Psoas muscle (tissue), 8 donors: ENCODE measurements around the gene HMSD. TPM values are rescaled to one million over a fixed set of nuclear protein-coding genes. Genes with fewer than 3 reads are reported as not detected.

Source experiments
- ATAC-seq, 4 donors: fragments of 200-7000 bp; cut with Tn5 transposase; one replicate each; pipeline ENCODE4 v1.9.1; 2020; ENCODE audit warnings: moderate library complexity in 3 of 4, mild to moderate bottlenecking in 2 of 4
- DNase-seq, 2 donors: peaks; one replicate each; pipeline ENCODE4 v3.0.0-alpha.2; 2020
- H3K27ac ChIP-seq: fragments of 200-600 bp; one replicate; pipeline ENCODE4 v1.8.0; 2022
- H3K27me3 ChIP-seq, 3 donors: fragments of 200-600 bp in 1 of 3; one replicate each; pipeline versions ENCODE4 v1.6.1 to v1.8.0; 2013 to 2022; ENCODE audit warnings: low read length in 2 of 3, mild to moderate bottlenecking in 2 of 3, moderate library complexity in 1 of 3; ENCODE audit not compliant: insufficient read depth in 3 of 3
- H3K36me3 ChIP-seq, 2 donors: fragments of 200-600 bp in 1 of 2; one replicate each; pipeline versions ENCODE4 v1.6.1 to v1.8.0; 2013 to 2022; ENCODE audit warnings: low read depth in 1 of 2, mild to moderate bottlenecking in 1 of 2, moderate library complexity in 1 of 2; ENCODE audit not compliant: insufficient read depth in 1 of 2
- H3K4me1 ChIP-seq: fragments of 200-600 bp; one replicate; pipeline ENCODE4 v1.8.0; 2022
- H3K4me3 ChIP-seq: fragments of 200-600 bp; one replicate; pipeline ENCODE4 v1.8.0; 2022; ENCODE audit warnings: mild to moderate bottlenecking
- H3K9me3 ChIP-seq: fragments of 200-600 bp; one replicate; pipeline ENCODE4 v1.8.0; 2022
- CTCF ChIP-seq: fragments of 200-600 bp; IDR thresholded peaks from one replicate; pipeline ENCODE4 v1.8.0; 2022; ENCODE audit warnings: antibody characterized with exemption
- WGBS, 3 donors: extraction: QIAGEN DNeasy Blood & Tissue Kit; methylation state at CpG; one replicate each; pipeline versions ENCODE4 v1.1.6 to v1.1.7; 2013; 5-methylcytosine and 5-hydroxymethylcytosine counted together
- intact Hi-C, 2 donors: fragments of 100-400 bp; cut with DNase I; formaldehyde crosslinking; loops; one replicate each; pipeline versions ENCODE4 v1.11.0 to v1.14.2; 2022
- polyA plus RNA-seq, 3 donors: library from polyadenylated mRNA; stranded (reverse); fragments of 200-250 nt; gene quantifications; one replicate each; pipeline ENCODE4 v1.2.3, GENCODE V29; 2013
- total RNA-seq, 4 donors: library from RNA; stranded (reverse); fragmentation: NEBNext Ultra II Directional in 2 of 4; extraction: Animal tissue kit (Norgen Biotek cat#: 25700) in 2 of 4; gene quantifications; one replicate each; pipeline versions ENCODE4 v1.2.1 to v1.2.4, GENCODE V29; 2021 to 2023
- donor health status: healthy with polysubstance abuse.
- donor health status: DM: no; HTN: no; CAD: no; lungs with moderate emphysema.
- donor health status: Bipolar disorder and iron deficiency.
- donor health status: healthy.
- donor health status: DM: yes; HTN: yes; CAD: no.
- donor health status: DM: no; HTN: no; CAD: no.
- donor health status: DM: no; HTN: no; CAD: no.
- donor health status: DM: yes; HTN: yes; CAD: no.

HMSD gene
- total and polyA plus RNA-seq, 7 donors: 0.03 TPM; not detected in 6

DNA sequence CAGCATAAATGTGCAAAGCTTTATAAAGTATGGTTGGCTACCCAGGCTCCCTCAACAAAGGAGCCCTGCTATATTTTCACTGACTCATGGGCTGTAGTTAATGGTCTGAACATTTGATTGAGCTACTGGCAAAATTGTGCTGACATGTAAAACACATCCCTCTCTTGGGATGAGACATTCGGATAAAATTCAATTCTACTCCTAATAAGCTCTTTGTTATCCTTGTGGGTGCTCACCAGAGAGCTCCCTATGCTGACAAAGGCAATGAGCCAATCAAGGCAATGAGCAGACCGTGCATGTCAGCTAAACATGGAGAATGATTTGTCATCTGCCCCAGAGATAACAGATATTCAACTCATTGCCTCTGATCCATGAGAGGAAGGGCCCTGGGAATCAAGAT is 48.5 kb downstream of the HMSD start:
- Histone ChIP-seq H3K4me1 (no peaks in the 10 kb centered on the region), H3K27me3 (peaks cover 0 to 4% (median 0%) of the 10 kb centered on the region in 3 donors), H3K36me3 (no peaks in the 10 kb centered on the region), H3K9me3 (no peaks in the 10 kb centered on the region), H3K4me3 (no peak overlapping the region), H3K27ac (no peak overlapping the region)
- intact Hi-C loops: loop anchor here (5.0 to 10.0 kb wide), 3 partner anchors 35 to 475 kb away; no protein-coding TSS in a partner anchor
- DNase-seq (no peak), ATAC-seq (no peak)
- TF ChIP-seq CTCF: no peak
- WGBS, 3 donors: 77 to 80% (median 78%) methylated on average over 2 of the region's 2 CpGs

DNA sequence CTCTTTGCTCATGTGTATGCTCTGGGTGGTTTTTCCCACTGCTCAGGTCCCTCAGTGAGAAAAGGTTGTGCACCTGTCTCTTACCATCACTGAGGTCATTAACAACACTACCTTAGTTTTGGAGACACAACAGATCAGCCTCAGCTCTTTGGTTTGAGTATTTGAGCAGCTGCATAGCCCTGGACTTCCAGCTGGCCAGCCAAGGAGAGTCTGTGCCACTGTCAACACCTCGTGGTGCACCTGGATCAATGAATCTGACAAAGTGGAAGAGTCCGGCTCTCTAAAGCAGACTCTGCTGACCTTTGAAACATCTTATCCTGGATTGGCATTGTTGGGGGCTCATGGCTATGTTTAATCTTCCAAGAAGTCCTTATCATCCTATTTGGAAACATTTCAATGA is 50.8 kb downstream of the HMSD start:
- Histone ChIP-seq H3K36me3 (no peaks in the 10 kb centered on the region), H3K4me1 (no peaks in the 10 kb centered on the region), H3K27ac (no peak overlapping the region), H3K9me3 (no peaks in the 10 kb centered on the region), H3K4me3 (no peak overlapping the region), H3K27me3 (peaks cover 0 to 4% (median 3%) of the 10 kb centered on the region in 3 donors)
- TF ChIP-seq CTCF: no peak
- 76 to 78% (median 76%) methylated on average over 2 of the region's 2 CpGs for WGBS, 3 donors
- DNase-seq (no peak), ATAC-seq (no peak)
- intact Hi-C loops: loop anchor here (5.0 to 10.0 kb wide), 3 partner anchors 38 to 478 kb away; no protein-coding TSS in a partner anchor

GRCh38 chr18:64002581-64002980 is 53.5 kb downstream of the HMSD start:
- Histone ChIP-seq H3K36me3 (no peaks in the 10 kb centered on the region), H3K27me3 (peaks cover 0 to 8% (median 4%) of the 10 kb centered on the region in 3 donors), H3K9me3 (no peaks in the 10 kb centered on the region), H3K27ac (no peak overlapping the region), H3K4me1 (no peaks in the 10 kb centered on the region), H3K4me3 (no peak overlapping the region)
- no peak for ATAC-seq
- 42 to 52% (median 49%) methylated on average over 29 to 41 of the region's 41 CpGs for WGBS, 3 donors
- intact Hi-C loops: no loop called here
- DNase-seq: no peak
- no peak for TF ChIP-seq CTCF

DNA sequence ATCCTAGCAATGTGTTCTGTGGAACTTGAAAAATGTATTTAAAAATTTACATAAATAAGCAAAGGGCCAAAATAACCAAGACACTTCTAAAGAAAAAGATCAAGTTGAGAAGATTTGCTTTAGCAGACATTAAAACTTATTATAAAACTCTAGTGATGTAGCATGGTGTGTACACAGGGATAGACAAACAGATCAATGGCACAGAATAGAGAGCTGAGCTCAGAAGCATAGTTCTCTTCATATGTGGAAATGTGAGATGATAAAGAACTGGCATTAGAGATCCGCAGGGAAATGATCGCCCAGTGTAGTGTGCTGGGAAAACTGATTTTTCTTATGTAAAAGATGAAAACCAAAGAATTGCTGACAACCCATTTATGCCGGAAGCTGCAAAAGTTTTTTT is 60.2 kb downstream of the HMSD start:
- 90 to 97% (median 91%) methylated on average over 3 of the region's 3 CpGs for WGBS, 3 donors
- H3K36me3 ChIP-seq: no peaks in the 10 kb centered on the region

More for the DNA sequence above, 60.2 kb downstream of the HMSD start:
- Histone ChIP-seq H3K27ac (no peak overlapping the region), H3K4me3 (no peak overlapping the region), H3K9me3 (no peaks in the 10 kb centered on the region), H3K4me1 (no peaks in the 10 kb centered on the region), H3K27me3 (peaks cover 0 to 8% (median 0%) of the 10 kb centered on the region in 3 donors)
- DNase-seq (no peak), ATAC-seq (no peak)
- TF ChIP-seq CTCF: no peak
- intact Hi-C loops: no loop called here

Other genes with a start within 250 kb of the HMSD start
- gene SERPINB11, start 246.3 kb upstream of the HMSD start, total RNA-seq: not detected
- gene SERPINB11, start 246.3 kb upstream of the HMSD start, polyA plus RNA-seq: not detected
- not detected for gene SERPINB7, start 173.9 kb upstream of the HMSD start, total RNA-seq
- gene SERPINB7, start 173.9 kb upstream of the HMSD start, polyA plus RNA-seq: not detected
- gene SERPINB2, start 61.6 kb upstream of the HMSD start, total RNA-seq: under 1 TPM in 2 of 4 donors, not detected in 2; 0.20 to 0.22 TPM
- under 1 TPM in 2 of 3 donors, not detected in 1; 0.03 to 0.15 TPM for gene SERPINB2, start 61.6 kb upstream of the HMSD start, polyA plus RNA-seq
- under 1 TPM in 1 of 4 donors, not detected in 3; 0.39 TPM for gene SERPINB10, start 41.3 kb upstream of the HMSD start, total RNA-seq
- not detected for gene SERPINB10, start 41.3 kb upstream of the HMSD start, polyA plus RNA-seq
- 1 to 10 TPM in 3 of 4 donors, under 1 TPM in 1; 0.84 to 6.2 (median 4.4) TPM for gene SERPINB8, start 20.8 kb downstream of the HMSD start, total RNA-seq
- 10 to 100 TPM in 1 of 3 donors, 1 to 10 TPM in 2; 1.8 to 31.3 (median 2.5) TPM for gene SERPINB8, start 20.8 kb downstream of the HMSD start, polyA plus RNA-seq
- not detected for gene LINC00305, start 199.8 kb downstream of the HMSD start, total RNA-seq
- not detected for gene LINC00305, start 199.8 kb downstream of the HMSD start, polyA plus RNA-seq